Parathyroid adenoma (tissue), 2 donors: ENCODE data around the gene SETD4.

Experiments used
- H2AFZ ChIP-seq: fragments of 300-600 bp; sonication (generic); one replicate; pipeline ENCODE4 v1.7.0; 2017; ENCODE audit warnings: antibody characterized with exemption, mild to moderate bottlenecking
- H3K27ac ChIP-seq: fragments of 300-600 bp; sonication (generic); one replicate; pipeline ENCODE4 v1.7.0; 2017
- H3K27me3 ChIP-seq: fragments of 300-600 bp; sonication (generic); one replicate; pipeline ENCODE4 v1.7.0; 2017; ENCODE audit warnings: low read length; ENCODE audit not compliant: control insufficient read depth, insufficient read depth
- H3K36me3 ChIP-seq: fragments of 300-600 bp; sonication (generic); one replicate; pipeline ENCODE4 v1.7.0; 2017; ENCODE audit warnings: low read length; ENCODE audit not compliant: control insufficient read depth, insufficient read depth
- H3K4me1 ChIP-seq: fragments of 300-600 bp; sonication (generic); one replicate; pipeline ENCODE4 v1.7.0; 2017; ENCODE audit warnings: control low read depth
- H3K4me2 ChIP-seq: fragments of 300-600 bp; sonication (generic); one replicate; pipeline ENCODE4 v1.7.0; 2017; ENCODE audit warnings: low read length
- H3K4me3 ChIP-seq: fragments of 300-600 bp; sonication (generic); one replicate; pipeline ENCODE4 v1.7.0; 2017; ENCODE audit warnings: low read depth, low read length
- H3K79me2 ChIP-seq: fragments of 300-600 bp; sonication (generic); one replicate; pipeline ENCODE4 v1.7.0; 2017; ENCODE audit warnings: control low read depth
- H3K9ac ChIP-seq: fragments of 300-600 bp; sonication (generic); one replicate; pipeline ENCODE4 v1.7.0; 2017; ENCODE audit warnings: mild to moderate bottlenecking
- H3K9me3 ChIP-seq: fragments of 300-600 bp; sonication (generic); one replicate; pipeline ENCODE4 v1.7.0; 2017; ENCODE audit warnings: low read length; ENCODE audit not compliant: control insufficient read depth
- TF ChIP-seq, protein P1 (sequence below): fragments of 300-600 bp; sonication (generic); IDR thresholded peaks from one replicate; pipeline ENCODE4 v1.7.0; 2017; ENCODE audit warnings: antibody characterized with exemption, mild to moderate bottlenecking
- donor health status: primary hyperparathyroidism.

The SETD4 gene

DNA sequence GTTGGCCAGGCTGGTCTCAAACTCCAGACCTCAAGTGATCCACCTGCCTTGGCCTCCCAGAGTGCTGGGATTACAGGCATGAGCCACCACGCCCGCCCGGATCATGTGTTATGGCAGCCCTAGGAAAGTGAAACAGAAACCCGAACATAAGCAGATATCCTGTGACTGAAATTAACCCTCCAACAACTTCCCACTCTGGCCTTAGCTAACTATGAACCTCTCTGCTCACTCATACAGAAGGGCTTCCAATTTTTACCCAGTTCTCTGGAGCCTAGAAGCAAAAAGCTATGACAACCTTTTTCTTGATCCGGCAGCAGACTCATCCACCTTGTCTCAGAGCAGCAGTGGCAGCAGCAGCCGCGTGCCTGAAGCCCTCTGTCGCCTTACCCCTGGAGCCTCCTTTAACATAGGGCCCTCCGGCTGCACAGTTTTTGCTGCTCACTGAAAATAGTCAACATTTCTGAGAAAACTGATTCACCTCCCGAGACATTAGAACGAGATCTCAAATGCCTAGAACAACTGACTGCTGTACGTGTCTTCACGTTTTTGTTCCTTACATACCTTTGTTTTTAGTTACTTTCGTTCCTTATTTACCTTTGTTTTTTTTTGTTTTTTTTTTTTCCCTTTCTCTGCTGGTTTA, 18.8 kb upstream of the SETD4 start:
- no peak overlapping the region for H3K9ac ChIP-seq
- no peaks in the 10 kb centered on the region for H3K79me2 ChIP-seq
- H3K4me3 ChIP-seq = no peak overlapping the region
- TF ChIP-seq, protein P1, sequence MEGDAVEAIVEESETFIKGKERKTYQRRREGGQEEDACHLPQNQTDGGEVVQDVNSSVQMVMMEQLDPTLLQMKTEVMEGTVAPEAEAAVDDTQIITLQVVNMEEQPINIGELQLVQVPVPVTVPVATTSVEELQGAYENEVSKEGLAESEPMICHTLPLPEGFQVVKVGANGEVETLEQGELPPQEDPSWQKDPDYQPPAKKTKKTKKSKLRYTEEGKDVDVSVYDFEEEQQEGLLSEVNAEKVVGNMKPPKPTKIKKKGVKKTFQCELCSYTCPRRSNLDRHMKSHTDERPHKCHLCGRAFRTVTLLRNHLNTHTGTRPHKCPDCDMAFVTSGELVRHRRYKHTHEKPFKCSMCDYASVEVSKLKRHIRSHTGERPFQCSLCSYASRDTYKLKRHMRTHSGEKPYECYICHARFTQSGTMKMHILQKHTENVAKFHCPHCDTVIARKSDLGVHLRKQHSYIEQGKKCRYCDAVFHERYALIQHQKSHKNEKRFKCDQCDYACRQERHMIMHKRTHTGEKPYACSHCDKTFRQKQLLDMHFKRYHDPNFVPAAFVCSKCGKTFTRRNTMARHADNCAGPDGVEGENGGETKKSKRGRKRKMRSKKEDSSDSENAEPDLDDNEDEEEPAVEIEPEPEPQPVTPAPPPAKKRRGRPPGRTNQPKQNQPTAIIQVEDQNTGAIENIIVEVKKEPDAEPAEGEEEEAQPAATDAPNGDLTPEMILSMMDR = no peak
- H3K4me1 ChIP-seq = no peaks in the 10 kb centered on the region
- no peaks in the 10 kb centered on the region for H3K27me3 ChIP-seq
- H3K9me3 ChIP-seq = no peaks in the 10 kb centered on the region
- no peaks in the 10 kb centered on the region for H3K36me3 ChIP-seq
- no peak overlapping the region for H3K27ac ChIP-seq
- no peak overlapping the region for H3K4me2 ChIP-seq
- H2AFZ ChIP-seq = no peak overlapping the region

DNA sequence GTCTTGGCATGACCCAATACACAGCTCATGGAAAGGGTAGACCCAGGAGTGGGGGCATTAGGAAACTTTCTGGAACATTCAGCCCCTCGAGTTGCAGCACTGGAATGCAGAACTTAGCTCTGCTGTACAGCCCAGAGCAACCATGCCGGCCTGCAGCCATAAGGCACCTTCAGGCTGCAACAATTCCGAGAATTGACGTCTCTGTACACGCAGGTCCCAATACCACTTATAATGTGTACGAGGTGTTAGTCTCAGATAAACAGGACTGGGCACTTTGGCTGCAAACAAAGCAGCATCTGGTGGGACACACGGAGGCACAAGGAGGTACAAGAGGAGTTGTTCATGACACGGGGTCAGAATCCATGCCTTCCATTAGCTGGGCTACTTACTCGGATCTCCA, 17.4 kb upstream of the SETD4 start:
- no peaks in the 10 kb centered on the region for H3K9me3 ChIP-seq
- TF ChIP-seq, protein P1 = no peak
- no peaks in the 10 kb centered on the region for H3K4me1 ChIP-seq
- no peak overlapping the region for H3K4me2 ChIP-seq
- no peak overlapping the region for H3K27ac ChIP-seq
- H2AFZ ChIP-seq = no peak overlapping the region
- H3K36me3 ChIP-seq = no peaks in the 10 kb centered on the region
- no peak overlapping the region for H3K4me3 ChIP-seq
- no peak overlapping the region for H3K9ac ChIP-seq
- no peaks in the 10 kb centered on the region for H3K27me3 ChIP-seq
- H3K79me2 ChIP-seq = no peaks in the 10 kb centered on the region

DNA sequence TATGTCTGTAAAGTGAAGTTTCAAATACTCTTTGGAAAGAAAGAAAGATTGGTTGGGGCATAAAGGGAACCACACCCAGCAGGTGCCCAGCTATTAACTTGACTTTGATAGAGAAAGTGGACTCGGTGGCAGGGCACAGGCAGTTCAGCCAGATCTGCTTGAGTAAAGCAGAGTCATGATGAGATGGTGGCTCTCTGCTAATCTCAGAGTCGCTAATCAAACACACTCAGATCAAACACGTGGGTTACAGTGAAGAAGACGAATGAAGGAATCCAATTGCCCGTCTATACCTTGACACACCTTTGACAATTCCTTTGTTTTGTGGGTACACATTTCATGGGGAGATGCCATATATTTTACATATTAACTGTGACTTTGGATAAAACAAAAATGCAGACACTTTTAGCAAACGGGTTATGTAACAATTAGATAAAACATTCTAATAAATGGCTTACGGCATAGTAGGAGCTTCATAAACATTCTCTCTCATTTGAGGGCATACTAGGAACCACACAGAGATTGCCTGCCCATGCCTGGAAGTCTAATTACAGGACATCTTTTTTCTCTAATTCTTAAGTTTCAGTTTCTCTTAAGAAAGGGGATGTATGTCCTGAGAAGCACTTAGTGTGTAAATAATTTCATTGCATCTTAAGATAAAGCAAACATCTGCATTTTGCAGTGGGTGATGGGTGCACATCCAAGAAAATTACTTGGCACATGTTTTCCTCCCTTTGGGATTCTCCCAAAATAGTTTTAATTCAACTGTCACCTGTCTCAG, 16.7 kb upstream of the SETD4 start:
- H3K36me3 ChIP-seq = no peaks in the 10 kb centered on the region
- no peaks in the 10 kb centered on the region for H3K9me3 ChIP-seq
- H2AFZ ChIP-seq = no peak overlapping the region
- no peaks in the 10 kb centered on the region for H3K27me3 ChIP-seq
- H3K27ac ChIP-seq = no peak overlapping the region
- TF ChIP-seq, protein P1 = no peak
- H3K4me2 ChIP-seq = no peak overlapping the region
- no peaks in the 10 kb centered on the region for H3K4me1 ChIP-seq
- H3K9ac ChIP-seq = no peak overlapping the region
- no peaks in the 10 kb centered on the region for H3K79me2 ChIP-seq
- H3K4me3 ChIP-seq = no peak overlapping the region

DNA sequence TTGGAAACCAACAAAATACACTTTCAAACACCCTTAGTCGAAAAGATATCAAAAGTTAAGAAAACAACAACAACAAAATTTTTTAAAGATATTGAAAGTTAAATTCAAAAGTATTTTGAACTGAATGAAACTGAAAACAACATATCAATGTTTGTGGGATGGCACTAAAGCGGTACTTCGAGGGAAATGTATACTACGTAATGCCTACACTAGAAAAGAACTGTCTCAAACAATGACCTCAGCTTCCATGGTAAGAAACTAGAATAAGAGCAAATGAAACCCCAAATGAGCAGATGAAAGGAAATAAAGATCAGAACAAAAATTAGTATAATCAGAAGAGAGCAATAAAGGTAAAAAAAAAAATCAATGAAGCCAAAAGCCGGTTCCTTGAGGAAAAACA, 15.6 kb upstream of the SETD4 start:
- TF ChIP-seq, protein P1 = no peak
- Histone ChIP-seq H3K36me3 (no peaks in the 10 kb centered on the region), H2AFZ (no peak overlapping the region), H3K79me2 (no peaks in the 10 kb centered on the region), H3K4me2 (no peak overlapping the region), H3K4me3 (no peak overlapping the region), H3K4me1 (no peaks in the 10 kb centered on the region), H3K27me3 (no peaks in the 10 kb centered on the region), H3K9ac (no peak overlapping the region), H3K9me3 (no peaks in the 10 kb centered on the region), H3K27ac (no peak overlapping the region)
